K562 (cell line): ENCODE measurements around the gene TRIM44. TPM values are rescaled to one million over a fixed set of nuclear protein-coding genes. Genes with fewer than 3 reads are reported as not detected.

ENCODE experiments used
- ATAC-seq: fragments of 200-7000 bp; cut with Tn5 transposase; 3 replicates; pipeline ENCODE4 v1.9.1; 2020; ENCODE audit warnings: moderate library complexity
- BruUV-seq: library from RNA; stranded (reverse); fragments of 400-500 nt; replicated peaks from 2 replicates; lab custom pipeline; 2021; lab: Mats Ljungman, UMichigan
- CTCF ChIA-PET: fragments of 300-600 bp; formaldehyde crosslinking; extraction: SDS; loops from one replicate; lab custom pipeline; 2021; ENCODE audit warnings: low intra/inter-chr PET ratio; lab: Yijun Ruan, JAX
- POLR2A ChIA-PET: fragments of 300-600, 350-650 bp; sonication (Branson Sonifier 250); formaldehyde crosslinking; extraction: SDS; loops from one replicate; lab custom pipeline; 2021; ENCODE audit warnings: antibody characterized with exemption, inconsistent platforms; lab: Yijun Ruan, JAX
- DNase-seq, 4 experiments: peaks; one replicate each; pipeline versions ENCODE4 v3.0.0 to v3.0.0-alpha.2; 2011 to 2018; ENCODE audit warnings: low spot score in 3 of 4, mixed read lengths in 3 of 4; ENCODE audit errors: extremely low read depth in 1 of 4
- FAIRE-seq: peaks from 2 replicates; lab custom pipeline; 2011; peaks lifted over from hg19 to GRCh38; lab: Jason Lieb, UNC
- H2AFZ ChIP-seq: 2 replicates; pipeline ENCODE4 v1.6.0; 2011; ENCODE audit warnings: low read depth, low read length, control low read depth, inconsistent platforms
- H3K27ac ChIP-seq: fragments of 200-600 bp; 3 replicates; pipeline ENCODE4 v1.8.0; 2011; ENCODE audit warnings: low read depth, mild to moderate bottlenecking, control low read depth, inconsistent platforms, low read length, moderate library complexity, mixed read lengths; ENCODE audit errors: extremely low read depth
- H3K27me3 ChIP-seq, 2 experiments: fragments of 300-600 bp in 1 of 2; 2 replicates in 1 of 2; 3 replicates in 1 of 2; pipeline versions ENCODE4 v1.6.0 to v1.8.0; 2011; ENCODE audit warnings: inconsistent platforms in 2 of 2, low read length in 2 of 2, mild to moderate bottlenecking in 1 of 2, mixed read lengths in 1 of 2, moderate library complexity in 1 of 2; ENCODE audit not compliant: control insufficient read depth in 2 of 2, insufficient read depth in 2 of 2
- H3K36me3 ChIP-seq: fragments of 300-600 bp; 3 replicates; pipeline ENCODE4 v1.8.0; 2011; ENCODE audit warnings: mild to moderate bottlenecking, low read length, inconsistent platforms; ENCODE audit not compliant: control insufficient read depth, insufficient read depth
- H3K4me1 ChIP-seq, 2 experiments: fragments of 200-600 bp in 1 of 2; replicated peaks in 1 of 2; 2 replicates in 1 of 2; 3 replicates in 1 of 2; pipeline versions ENCODE4 v1.5.1 to v1.8.0; 2011; ENCODE audit warnings: inconsistent platforms in 2 of 2, low read length in 2 of 2, mild to moderate bottlenecking in 1 of 2, mixed read lengths in 1 of 2, moderate library complexity in 1 of 2; ENCODE audit not compliant: control insufficient read depth in 2 of 2, insufficient read depth in 2 of 2
- H3K4me2 ChIP-seq: 2 replicates; pipeline ENCODE4 v1.6.1; 2011; ENCODE audit warnings: low read length, control low read depth, inconsistent platforms, mixed read lengths; ENCODE audit not compliant: insufficient read depth
- H3K4me3 ChIP-seq: fragments of 200-600 bp; sonication (generic), shearing (Covaris generic); 2 replicates; pipeline ENCODE4 v1.5.1; 2016; ENCODE audit warnings: control low read depth, inconsistent platforms
- H3K79me2 ChIP-seq: fragments of 200-600 bp; 3 replicates; pipeline ENCODE4 v1.8.0; 2011; ENCODE audit warnings: low read length, inconsistent platforms; ENCODE audit not compliant: control insufficient read depth, insufficient read depth
- H3K9ac ChIP-seq, 2 experiments: 2 replicates each; pipeline versions ENCODE4 v1.6.0 to v1.6.1; 2011; ENCODE audit warnings: low read depth in 2 of 2, low read length in 2 of 2, control low read depth in 1 of 2, inconsistent platforms in 1 of 2, mild to moderate bottlenecking in 1 of 2, mixed read lengths in 1 of 2; ENCODE audit not compliant: insufficient read depth in 1 of 2
- H3K9me1 ChIP-seq: one replicate; pipeline ENCODE4 v1.6.0; 2011; ENCODE audit warnings: inconsistent platforms, mild to moderate bottlenecking, low read length, moderate library complexity; ENCODE audit not compliant: control insufficient read depth, insufficient read depth
- H3K9me3 ChIP-seq: replicated peaks from 2 replicates; pipeline ENCODE4 v1.5.1; 2011; ENCODE audit warnings: low read depth, low read length, inconsistent platforms; ENCODE audit not compliant: control insufficient read depth, insufficient read depth
- H4K20me1 ChIP-seq: replicated peaks from 2 replicates; pipeline ENCODE4 v1.6.1; 2011; ENCODE audit warnings: low read length, inconsistent platforms, mixed read lengths; ENCODE audit not compliant: control insufficient read depth, insufficient read depth
- GATAD2B ChIP-seq: fragments of 450-650 bp; IDR thresholded peaks from 2 replicates; pipeline ENCODE4 v1.6.1; 2017; ENCODE audit warnings: mild to moderate bottlenecking, borderline replicate concordance
- NCOA2 ChIP-seq, 2 experiments: fragments of 450-650 bp; IDR thresholded peaks; 2 replicates each; pipeline ENCODE4 v1.6.1; 2018; ENCODE audit warnings: mild to moderate bottlenecking in 2 of 2, moderate library complexity in 1 of 2; ENCODE audit not compliant: partially characterized antibody in 2 of 2
- NR1H2 ChIP-seq: sonication (generic); formaldehyde crosslinking; IDR thresholded peaks from 2 replicates; pipeline ENCODE4 v1.4.0; 2020; ENCODE audit warnings: mild to moderate bottlenecking, missing genetic modification reagents
- RBM25 ChIP-seq: fragments of 200-400 bp; formaldehyde crosslinking; IDR thresholded peaks from 2 replicates; pipeline ENCODE4 v1.6.1; 2018; ENCODE audit warnings: low read length, low read depth, moderate library complexity; ENCODE audit not compliant: severe bottlenecking
- TCF7L2 ChIP-seq: fragments of 150-350 bp; IDR thresholded peaks from 2 replicates; pipeline ENCODE4 v1.6.1; 2016; ENCODE audit warnings: low read depth, mild to moderate bottlenecking, low read length, moderate library complexity
- ZKSCAN8 ChIP-seq: fragments of 200-800 bp; sonication (Bioruptor generic); IDR thresholded peaks from 2 replicates; pipeline ENCODE4 v1.6.1; 2016; ENCODE audit warnings: missing genetic modification characterization, missing compliant biosample characterization
- ZNF785 ChIP-seq: fragments of 250-450 bp; sonication (Bioruptor Pico); IDR thresholded peaks from 2 replicates; pipeline ENCODE4 v1.4.0; 2020; ENCODE audit warnings: mild to moderate bottlenecking
- WGBS: fragments of 100-300 bp; shearing (Covaris generic); methylation state at CpG from one replicate; pipeline ENCODE4 v1.1.6; 2016; ENCODE audit warnings: low coverage, mixed read lengths; ENCODE audit not compliant: insufficient coverage; ENCODE audit errors: missing lambda C conversion rate; 5-methylcytosine and 5-hydroxymethylcytosine counted together
- in situ Hi-C: fragments of 300-500 bp; cut with MboI; formaldehyde crosslinking; loops from 4 replicates; pipeline ENCODE4 v1.15.0; 2018; ENCODE audit warnings: inconsistent platforms, mixed read lengths
- intact Hi-C: fragments of 100-400 bp; cut with micrococcal nuclease; formaldehyde crosslinking; loops from 2 replicates; pipeline ENCODE4 v1.14.2; 2022
- polyA plus RNA-seq, 8 experiments: library from polyadenylated mRNA; depleted of rRNA in 4 of 8; stranded (reverse) in 5 of 8; unstranded in 3 of 8; fragments of >200 nt; fragmentation: Nextera tagmentation in 2 of 8; fragmentation: Illumina TruSeq in 1 of 8; extraction: Ambion mirVana in 2 of 8; extraction: Trizol in 1 of 8; gene quantifications; 2 replicates each; pipeline versions ENCODE4 v1.2.1 to v1.2.3, GENCODE V29; 2011 to 2014; ENCODE audit warnings: inconsistent platforms in 1 of 8, missing spikeins in 1 of 8
- total RNA-seq, 7 experiments: library from RNA; depleted of rRNA in 6 of 7; stranded (reverse); fragments of >200 nt in 6 of 7; fragmentation: Illumina TruSeq in 2 of 7; extraction: Trizol in 2 of 7; gene quantifications; 2 replicates each; pipeline versions ENCODE4 v1.2.1 to v1.2.3, GENCODE V29; 2011 to 2021; ENCODE audit warnings: low replicate concordance in 1 of 7
- TF ChIP-seq, protein P1 (sequence below), 3 experiments: IDR thresholded peaks in 2 of 3; conservative IDR thresholded peaks in 1 of 3; 2 replicates each; pipeline ENCODE4 v1.5.1; 2011 to 2012; ENCODE audit warnings: low read length in 3 of 3, mild to moderate bottlenecking in 3 of 3, control low read depth in 2 of 3, improper control_type of control experiment in 1 of 3, inconsistent platforms in 1 of 3, low read depth in 1 of 3, mixed read lengths in 1 of 3, moderate library complexity in 1 of 3; ENCODE audit not compliant: insufficient read depth in 2 of 3
- TF ChIP-seq, protein P2 (sequence below): sonication (generic); formaldehyde crosslinking; IDR thresholded peaks from 2 replicates; pipeline ENCODE4 v1.8.1; 2022; ENCODE audit warnings: missing genetic modification reagents

TRIM44 gene
- total and polyA plus RNA-seq, 9 of the 15 experiments (the other 6 are each of a cell fraction or from before 2014, with no cell fraction given): 8.3 to 105 (median 37.2) TPM

DNA sequence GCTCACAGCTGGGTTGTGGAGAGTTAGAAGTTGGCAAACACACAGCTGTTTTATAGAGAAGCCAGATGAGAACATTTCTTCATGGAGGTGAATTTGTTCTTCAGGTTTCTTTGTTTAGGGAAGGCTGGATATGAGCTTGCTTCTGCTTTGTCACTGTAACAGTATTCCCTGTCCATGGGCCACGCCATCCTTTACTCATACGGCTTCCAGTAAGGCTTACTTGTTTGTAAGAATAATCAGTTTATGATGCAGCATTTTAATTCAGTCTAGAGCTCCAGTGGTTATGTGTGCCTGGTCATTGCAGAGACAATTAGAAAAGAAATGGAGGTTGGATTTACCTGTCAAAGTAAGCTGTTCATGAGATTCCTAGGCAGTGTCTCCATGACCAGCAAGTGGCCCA lies 131.8 kb downstream of the TRIM44 start:
- no peak overlapping the region for H3K27ac ChIP-seq
- no peaks in the 10 kb centered on the region for H3K27me3 ChIP-seq
- intact Hi-C loops (no loop called here), in situ Hi-C loops (no loop called here)
- TF ChIP-seq, protein P1, sequence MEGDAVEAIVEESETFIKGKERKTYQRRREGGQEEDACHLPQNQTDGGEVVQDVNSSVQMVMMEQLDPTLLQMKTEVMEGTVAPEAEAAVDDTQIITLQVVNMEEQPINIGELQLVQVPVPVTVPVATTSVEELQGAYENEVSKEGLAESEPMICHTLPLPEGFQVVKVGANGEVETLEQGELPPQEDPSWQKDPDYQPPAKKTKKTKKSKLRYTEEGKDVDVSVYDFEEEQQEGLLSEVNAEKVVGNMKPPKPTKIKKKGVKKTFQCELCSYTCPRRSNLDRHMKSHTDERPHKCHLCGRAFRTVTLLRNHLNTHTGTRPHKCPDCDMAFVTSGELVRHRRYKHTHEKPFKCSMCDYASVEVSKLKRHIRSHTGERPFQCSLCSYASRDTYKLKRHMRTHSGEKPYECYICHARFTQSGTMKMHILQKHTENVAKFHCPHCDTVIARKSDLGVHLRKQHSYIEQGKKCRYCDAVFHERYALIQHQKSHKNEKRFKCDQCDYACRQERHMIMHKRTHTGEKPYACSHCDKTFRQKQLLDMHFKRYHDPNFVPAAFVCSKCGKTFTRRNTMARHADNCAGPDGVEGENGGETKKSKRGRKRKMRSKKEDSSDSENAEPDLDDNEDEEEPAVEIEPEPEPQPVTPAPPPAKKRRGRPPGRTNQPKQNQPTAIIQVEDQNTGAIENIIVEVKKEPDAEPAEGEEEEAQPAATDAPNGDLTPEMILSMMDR (IDR thresholded peaks at IDR 0.05 in 2 of 3, conservative IDR thresholded peaks at IDR 0.05 in 1 of 3; ENCODE audit: insufficient read depth in 2 of 3, low read depth in 1 of 3, low read length in 3 of 3): no peak
- TF ChIP-seq RBM25 (no peak), TCF7L2 (no peak), NR1H2 (CRISPR knock-in tag) (no peak), GATAD2B (no peak), ZNF785 (no peak), ZKSCAN8 (no peak), NCOA2 (IDR thresholded peaks at IDR 0.05; ENCODE audit: partially characterized antibody in 2 of 2) (no peak)
- TF ChIP-seq, protein P2, sequence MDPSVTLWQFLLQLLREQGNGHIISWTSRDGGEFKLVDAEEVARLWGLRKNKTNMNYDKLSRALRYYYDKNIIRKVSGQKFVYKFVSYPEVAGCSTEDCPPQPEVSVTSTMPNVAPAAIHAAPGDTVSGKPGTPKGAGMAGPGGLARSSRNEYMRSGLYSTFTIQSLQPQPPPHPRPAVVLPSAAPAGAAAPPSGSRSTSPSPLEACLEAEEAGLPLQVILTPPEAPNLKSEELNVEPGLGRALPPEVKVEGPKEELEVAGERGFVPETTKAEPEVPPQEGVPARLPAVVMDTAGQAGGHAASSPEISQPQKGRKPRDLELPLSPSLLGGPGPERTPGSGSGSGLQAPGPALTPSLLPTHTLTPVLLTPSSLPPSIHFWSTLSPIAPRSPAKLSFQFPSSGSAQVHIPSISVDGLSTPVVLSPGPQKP (CRISPR knock-in tag): no peak
- CTCF ChIA-PET: no interaction called here
- no peaks in the 10 kb centered on the region for H3K9me3 ChIP-seq
- no peak overlapping the region for H3K9ac ChIP-seq
- ATAC-seq: no peak
- no peaks in the 10 kb centered on the region for H4K20me1 ChIP-seq
- 94% methylated on average over 2 of the region's 2 CpGs for WGBS
- H3K4me1 ChIP-seq: peaks cover 0 to 9% of the 10 kb centered on the region in 2 experiments; a peak in 2 of 5 replicates
- no peak overlapping the region for H3K4me2 ChIP-seq
- FAIRE-seq: no peak
- BruUV-seq: no TSS peak
- H3K9me1 ChIP-seq: no peaks in the 10 kb centered on the region
- H3K4me3 ChIP-seq: no peak overlapping the region
- POLR2A ChIA-PET: interaction anchor here (0.6 to 0.7 kb wide), 2 partner anchors 9 to 11 kb away, joined by 3 read pairs; no protein-coding TSS in a partner anchor
- no peak for DNase-seq
- peaks cover 7% of the 10 kb centered on the region; the same call in 1 of the 3 replicates for H3K79me2 ChIP-seq
- H3K36me3 ChIP-seq: peaks cover 5% of the 10 kb centered on the region; the same call in 1 of the 3 replicates
- no peak overlapping the region for H2AFZ ChIP-seq
